HPDE6-E6E7 (cell line): Measurements from ENCODE around the gene ZFP57.
"Not testable (repeated sequence)": the region's sequence is repeated elsewhere in the genome, so short reads cannot be mapped to it uniquely, and the experiment has no call there.

Source experiments
- DNase-seq: peaks from one replicate; pipeline ENCODE4 v3.0.0; 2011; ENCODE audit warnings: missing footprints; ENCODE audit errors: extremely low spot score

The ZFP57 gene

GRCh38 chr6:29696147-29697125 is 15.5 kb upstream of the ZFP57 start:
- peak; percentile 55 for DNase-seq

DNA sequence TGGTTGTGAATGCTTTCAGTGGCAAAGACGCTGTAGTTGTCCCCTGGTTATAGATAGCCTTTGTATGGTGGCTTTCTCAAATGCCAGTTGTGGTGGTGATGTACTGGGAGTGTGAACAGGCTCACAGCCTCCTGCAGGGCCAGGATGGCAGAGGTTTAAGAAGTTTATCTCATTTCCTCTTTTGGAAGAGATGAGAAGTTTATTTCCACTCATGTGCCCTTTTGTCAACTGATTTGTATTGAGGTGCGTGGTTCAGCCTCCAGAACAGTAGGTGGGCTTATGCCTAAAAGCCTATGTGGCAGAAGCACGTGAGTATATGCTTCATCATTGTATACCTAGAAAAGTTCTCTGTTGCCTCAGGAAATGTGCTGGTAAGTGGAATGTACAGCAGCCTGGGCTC is 13.7 kb upstream of the ZFP57 start:
- no peak for DNase-seq

GRCh38 chr6:29685718-29686326 is 4.9 kb upstream of the ZFP57 start:
- DNase-seq, result no peak

GRCh38 chr6:29681811-29682210 is 859 bp upstream of the ZFP57 start:
- no peak for DNase-seq

GRCh38 chr6:29680416-29680815 is 536 bp downstream of the ZFP57 start:
- no peak for DNase-seq

- DNase-seq, result peak; percentile 47
These were observed 990 bp downstream of the ZFP57 start for GRCh38 chr6:29679962-29680361.

GRCh38 chr6:29678114-29678513 is 2.8 kb downstream of the ZFP57 start:
- DNase-seq, result peak; percentile 83

- peak; percentile 26 for DNase-seq
These were observed 3.9 kb downstream of the ZFP57 start for GRCh38 chr6:29676981-29677601.

- DNase-seq, result peak; percentile 36
These were observed 5.4 kb downstream of the ZFP57 start for GRCh38 chr6:29675561-29675960.

GRCh38 chr6:29674008-29674407 is 6.9 kb downstream of the ZFP57 start:
- no peak for DNase-seq

DNA sequence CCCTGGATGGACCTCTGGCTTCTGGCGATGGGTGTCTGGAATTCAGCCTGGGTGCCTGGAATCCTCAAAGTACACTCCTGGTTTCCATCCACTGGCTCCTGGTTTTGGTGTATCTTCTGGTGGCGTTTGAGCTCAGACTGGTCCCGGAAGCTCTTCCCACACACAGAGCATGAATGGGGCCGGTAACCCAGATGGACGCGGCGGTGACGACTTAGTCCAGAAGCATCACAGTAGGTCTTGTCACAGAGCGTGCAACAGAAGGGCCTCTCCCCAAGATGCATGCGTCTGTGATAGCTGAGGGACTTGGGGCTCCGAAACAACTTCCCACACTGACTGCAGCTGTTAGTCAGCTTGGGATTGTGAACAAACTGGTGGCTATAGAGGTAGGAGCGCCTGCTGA is 7.8 kb downstream of the ZFP57 start:
- no peak for DNase-seq

- DNase-seq, result not testable (repeated sequence)
These were observed 8.8 kb downstream of the ZFP57 start for GRCh38 chr6:29672116-29672515.

- no peak for DNase-seq
These were observed 9.9 kb downstream of the ZFP57 start for GRCh38 chr6:29671026-29671425.

DNA sequence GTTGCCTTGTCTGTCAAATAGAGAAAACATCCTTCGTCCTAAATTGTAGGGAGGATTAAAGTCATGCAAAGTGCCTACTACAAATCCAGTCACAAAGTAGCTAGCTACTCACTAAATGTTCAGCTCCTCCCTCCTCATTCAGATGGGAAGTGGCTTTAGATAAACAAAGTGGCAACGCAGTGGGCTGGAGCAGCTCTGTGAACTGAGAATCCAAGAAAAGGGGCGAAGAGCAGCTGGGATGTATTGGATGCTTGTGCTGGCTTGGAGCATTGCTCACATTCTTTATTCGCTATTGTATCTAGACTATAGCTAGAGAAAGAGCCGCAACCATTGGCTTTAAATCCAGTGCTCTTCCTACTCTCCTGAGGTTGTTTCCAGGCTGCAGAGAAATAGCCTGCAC is 13.8 kb downstream of the ZFP57 start:
- DNase-seq, result no peak

- DNase-seq, result no peak
These were observed 14.2 kb downstream of the ZFP57 start for GRCh38 chr6:29666826-29667130.

- DNase-seq, result no peak
These were observed 14.8 kb downstream of the ZFP57 start for GRCh38 chr6:29665942-29666825.

- no peak for DNase-seq
These were observed 17.5 kb downstream of the ZFP57 start for GRCh38 chr6:29663300-29664042.

- DNase-seq, result not testable (repeated sequence)
These were observed 19.3 kb downstream of the ZFP57 start for GRCh38 chr6:29661502-29662141.

DNA sequence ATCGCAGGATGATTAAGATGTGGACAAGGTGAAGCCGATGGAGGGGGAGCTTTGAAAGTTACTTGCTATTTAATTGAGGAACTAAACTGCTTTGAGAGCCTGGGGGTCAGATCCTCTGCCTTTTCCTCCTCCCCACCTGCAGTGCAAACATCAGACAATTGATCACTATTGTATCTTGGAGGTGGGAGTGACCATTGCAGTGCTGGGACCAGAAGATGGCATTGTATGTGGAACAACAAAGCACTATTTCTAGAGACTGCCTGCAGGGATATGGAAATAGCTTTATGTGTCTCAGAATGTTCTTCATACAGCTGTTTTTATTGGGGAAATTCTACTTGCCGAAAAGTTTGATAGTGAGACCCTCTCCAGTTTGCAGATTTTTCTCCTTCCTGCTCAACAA is 19.9 kb downstream of the ZFP57 start:
- no peak for DNase-seq

DNA sequence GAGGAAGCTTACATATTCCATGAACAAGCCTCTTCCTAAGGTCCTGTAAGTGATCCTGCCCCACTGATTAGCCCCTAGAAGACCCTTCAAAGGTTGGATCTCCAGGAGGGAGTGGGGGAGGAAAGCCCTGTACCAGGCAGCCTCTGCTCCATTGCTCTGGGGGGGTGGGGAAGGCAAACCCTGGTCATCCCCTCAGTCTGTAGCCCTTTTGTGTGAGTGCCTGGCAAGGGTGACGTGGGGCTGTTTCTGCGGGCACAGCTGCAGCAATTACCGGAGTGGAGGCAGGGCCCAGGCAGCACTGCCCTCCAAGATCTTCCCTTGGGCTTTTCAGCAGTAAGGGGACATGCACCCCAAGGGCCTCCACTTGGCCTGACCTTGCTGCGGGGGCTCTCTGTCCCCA is 24.2 kb downstream of the ZFP57 start, which contains the start of gene MOG:
Gene MOG, plus strand, starts transcription at position 295 of the 400 bp plus-strand sequence. CDS start 118 bp downstream, outside the sequence.
- DNase-seq, result no peak
